T-helper 17 cell (primary cell): Measurements from ENCODE around the gene CTRB2. TPM values are rescaled to one million over a fixed set of nuclear protein-coding genes. Genes with fewer than 3 reads are reported as not detected.

Source experiments
- ATAC-seq: fragments of 150-1000 bp; cut with Tn5 transposase; 2 replicates; pipeline ENCODE4 v1.10.0; 2021; ENCODE audit warnings: mild to moderate bottlenecking, moderate library complexity
- DNase-seq, 3 donors: peaks; one replicate each; pipeline versions ENCODE4 v3.0.0 to v3.0.0-alpha.2; 2020 to 2021
- H3K9me3 ChIP-seq: one replicate; pipeline ENCODE4 v1.7.0; 2013; ENCODE audit warnings: low read length, mild to moderate bottlenecking; ENCODE audit not compliant: control insufficient read depth, poor library complexity, severe bottlenecking
- H3K27ac Mint-ChIP-seq: one replicate; pipeline ENCODE4 v1.8.0; 2022; ENCODE audit warnings: mild to moderate bottlenecking, moderate library complexity, mixed read lengths
- H3K27me3 Mint-ChIP-seq: one replicate; pipeline ENCODE4 v1.8.0; 2022; ENCODE audit warnings: mixed read lengths
- H3K36me3 Mint-ChIP-seq: one replicate; pipeline ENCODE4 v1.8.0; 2022; ENCODE audit warnings: low read depth, mixed read lengths
- H3K4me1 Mint-ChIP-seq: one replicate; pipeline ENCODE4 v1.8.0; 2022; ENCODE audit warnings: mild to moderate bottlenecking, mixed read lengths
- H3K4me3 Mint-ChIP-seq: one replicate; pipeline ENCODE4 v1.8.0; 2022; ENCODE audit warnings: mild to moderate bottlenecking, moderate library complexity, mixed read lengths
- total RNA-seq, 4 donors: library from RNA in 2 of 4; stranded (reverse) in 2 of 4; gene quantifications; one replicate each; pipeline ENCODE4 v1.2.3 and lab custom pipeline; 2022 to 2026

CTRB2 gene
- total RNA-seq, 2 donors from 2014 or later, result not detected

GRCh38 chr16:75175074-75175473, 31.9 kb downstream of the CTRB2 start:
- peaks cover 8% of the 10 kb centered on the region for H3K9me3 ChIP-seq
- H3K36me3 Mint-ChIP-seq, result no peaks in the 10 kb centered on the region
- no peak for DNase-seq
- H3K27ac Mint-ChIP-seq, result no peak overlapping the region
- no peaks in the 10 kb centered on the region for H3K27me3 Mint-ChIP-seq
- no peak for ATAC-seq
- H3K4me3 Mint-ChIP-seq, result no peak overlapping the region
- no peaks in the 10 kb centered on the region for H3K4me1 Mint-ChIP-seq

GRCh38 chr16:75172578-75172977, 34.4 kb downstream of the CTRB2 start:
- Mint-ChIP-seq H3K27ac (no peak overlapping the region), H3K4me3 (no peak overlapping the region), H3K27me3 (no peaks in the 10 kb centered on the region), H3K4me1 (no peaks in the 10 kb centered on the region), H3K36me3 (peaks cover 4% of the 10 kb centered on the region)
- no peak for DNase-seq
- no peak for ATAC-seq
- peaks cover 13% of the 10 kb centered on the region for H3K9me3 ChIP-seq

- peaks cover 22% of the 10 kb centered on the region for H3K9me3 ChIP-seq
- DNase-seq, result no peak
- H3K4me1 Mint-ChIP-seq, result no peaks in the 10 kb centered on the region
- H3K4me3 Mint-ChIP-seq, result no peak overlapping the region
- no peaks in the 10 kb centered on the region for H3K27me3 Mint-ChIP-seq
- no peak overlapping the region for H3K27ac Mint-ChIP-seq
- peaks cover 6% of the 10 kb centered on the region for H3K36me3 Mint-ChIP-seq
- no peak for ATAC-seq
Measured at GRCh38 chr16:75169899-75170405, 37.0 kb downstream of the CTRB2 start.

- peaks cover 12% of the 10 kb centered on the region for H3K36me3 Mint-ChIP-seq
- DNase-seq (no peak), ATAC-seq (no peak)
- H3K9me3 ChIP-seq, result no peaks in the 10 kb centered on the region
- H3K27me3 Mint-ChIP-seq, result no peaks in the 10 kb centered on the region
- no peak overlapping the region for H3K27ac Mint-ChIP-seq
- H3K4me3 Mint-ChIP-seq, result no peak overlapping the region
- H3K4me1 Mint-ChIP-seq, result peaks cover 9% of the 10 kb centered on the region
Measured at GRCh38 chr16:75160386-75160785, 46.6 kb downstream of the CTRB2 start.

Other genes starting within 250 kb of the CTRB2 start
- 100 to 1,000 TPM in 1 of 2 donors, 10 to 100 TPM in 1; 90.2 to 112 TPM for gene WDR59, start 222.0 kb downstream of the CTRB2 start, total RNA-seq
- gene ZNRF1, start 208.1 kb downstream of the CTRB2 start, total RNA-seq, result 10 to 100 TPM; 10.7 to 18.1 TPM
- under 1 TPM in 1 of 2 donors, not detected in 1; 0.62 TPM for gene LDHD, start 90.4 kb downstream of the CTRB2 start, total RNA-seq
- gene ZFP1, start 58.6 kb downstream of the CTRB2 start, total RNA-seq, result 10 to 100 TPM; 10.2 to 10.4 TPM
- gene CTRB1, start 11.8 kb upstream of the CTRB2 start, total RNA-seq, result not detected
- gene BCAR1, start 44.5 kb upstream of the CTRB2 start, total RNA-seq, result under 1 TPM in 1 of 2 donors, not detected in 1; 0.50 TPM
- 10 to 100 TPM; 33.6 to 34.7 TPM for gene CFDP1, start 226.3 kb upstream of the CTRB2 start, total RNA-seq